NCI-H1930 (cell line): ENCODE results near the gene NXT2.
A peak's percentile ranks its signal among the peaks of the same experiment; 100 is the strongest.
"Not testable (repeated sequence)": the region's sequence is repeated elsewhere in the genome, so short reads cannot be mapped to it uniquely, and the experiment has no call there.

Experiments
- DNase-seq, 2 experiments: peaks; one replicate each; lab custom pipeline; 2025; lab: John Stamatoyannopoulos, UW

NXT2 gene

GRCh38 chrX:109536439-109537323, at the start of gene NXT2:
Gene NXT2, plus strand, starts transcription at chrX:109536844. Its CDS starts 163 bp downstream, at chrX:109537007.
- peak; percentile 65 to 67 for DNase-seq

- DNase-seq: no peak
Observed at GRCh38 chrX:109487640-109488039, 49.0 kb upstream of the NXT2 start.

GRCh38 chrX:109489174-109489573, 47.5 kb upstream of the NXT2 start:
- DNase-seq: no peak

- no peak for DNase-seq
Observed at GRCh38 chrX:109498434-109498833, 38.2 kb upstream of the NXT2 start.

- DNase-seq: no peak
Observed at GRCh38 chrX:109501176-109501575, 35.5 kb upstream of the NXT2 start.

GRCh38 chrX:109508915-109509314, 27.7 kb upstream of the NXT2 start:
- no peak for DNase-seq

- DNase-seq: no peak
Observed at GRCh38 chrX:109511113-109511512, 25.5 kb upstream of the NXT2 start.

- DNase-seq: no peak
Observed at GRCh38 chrX:109519001-109519400, 17.6 kb upstream of the NXT2 start.

- DNase-seq: no peak
Observed at GRCh38 chrX:109533005-109533404, 3.6 kb upstream of the NXT2 start.

GRCh38 chrX:109533631-109534030, 3.0 kb upstream of the NXT2 start:
- DNase-seq: no peak

- DNase-seq: no peak
Observed at GRCh38 chrX:109534933-109535332, 1.7 kb upstream of the NXT2 start.

GRCh38 chrX:109535578-109535977, 1.1 kb upstream of the NXT2 start:
- peak; percentile 66 to 76 for DNase-seq

GRCh38 chrX:109537324-109537665, 651 bp downstream of the NXT2 start:
- DNase-seq: no peak

GRCh38 chrX:109539007-109539406, 2.4 kb downstream of the NXT2 start:
- DNase-seq: not testable (repeated sequence)

- DNase-seq: no peak
Observed at GRCh38 chrX:109553862-109554261, 17.2 kb downstream of the NXT2 start.

- DNase-seq: not testable (repeated sequence)
Observed at GRCh38 chrX:109576083-109576482, 39.4 kb downstream of the NXT2 start.

GRCh38 chrX:109577055-109577454, 40.4 kb downstream of the NXT2 start:
- DNase-seq: no peak

GRCh38 chrX:109578916-109579315, 42.3 kb downstream of the NXT2 start:
- DNase-seq: no peak

- DNase-seq: no peak
Observed at GRCh38 chrX:109585488-109585887, 48.8 kb downstream of the NXT2 start.

GRCh38 chrX:109590176-109590575, 53.5 kb downstream of the NXT2 start:
- no peak for DNase-seq
